Measurements from ENCODE around the gene NUTM2B.
"Not testable (repeated sequence)": the region's sequence is repeated elsewhere in the genome, so short reads cannot be mapped to it uniquely, and the experiment has no call there.

Gene NUTM2B, protein sequence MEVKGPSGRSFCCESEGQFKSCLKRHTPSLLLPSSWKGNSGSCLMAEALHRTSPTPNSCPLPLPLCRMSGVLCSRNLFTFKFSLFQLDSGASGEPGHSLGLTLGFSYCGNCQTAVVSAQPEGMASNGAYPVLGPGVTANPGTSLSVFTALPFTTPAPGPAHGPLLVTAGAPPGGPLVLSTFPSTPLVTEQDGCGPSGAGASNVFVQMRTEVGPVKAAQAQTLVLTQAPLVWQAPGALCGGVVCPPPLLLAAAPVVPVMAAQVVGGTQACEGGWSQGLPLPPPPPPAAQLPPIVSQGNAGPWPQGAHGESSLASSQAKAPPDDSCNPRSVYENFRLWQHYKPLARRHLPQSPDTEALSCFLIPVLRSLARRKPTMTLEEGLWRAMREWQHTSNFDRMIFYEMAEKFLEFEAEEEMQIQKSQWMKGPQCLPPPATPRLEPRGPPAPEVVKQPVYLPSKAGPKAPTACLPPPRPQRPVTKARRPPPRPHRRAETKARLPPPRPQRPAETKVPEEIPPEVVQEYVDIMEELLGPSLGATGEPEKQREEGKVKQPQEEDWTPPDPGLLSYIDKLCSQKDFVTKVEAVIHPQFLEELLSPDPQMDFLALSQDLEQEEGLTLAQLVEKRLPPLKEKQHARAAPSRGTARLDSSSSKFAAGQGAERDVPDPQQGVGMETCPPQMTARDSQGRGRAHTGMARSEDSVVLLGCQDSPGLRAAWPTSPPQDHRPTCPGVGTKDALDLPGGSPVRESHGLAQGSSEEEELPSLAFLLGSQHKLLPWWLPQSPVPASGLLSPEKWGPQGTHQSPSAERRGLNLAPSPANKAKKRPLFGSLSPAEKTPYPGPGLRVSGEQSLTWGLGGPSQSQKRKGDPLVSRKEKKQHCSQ

DNA sequence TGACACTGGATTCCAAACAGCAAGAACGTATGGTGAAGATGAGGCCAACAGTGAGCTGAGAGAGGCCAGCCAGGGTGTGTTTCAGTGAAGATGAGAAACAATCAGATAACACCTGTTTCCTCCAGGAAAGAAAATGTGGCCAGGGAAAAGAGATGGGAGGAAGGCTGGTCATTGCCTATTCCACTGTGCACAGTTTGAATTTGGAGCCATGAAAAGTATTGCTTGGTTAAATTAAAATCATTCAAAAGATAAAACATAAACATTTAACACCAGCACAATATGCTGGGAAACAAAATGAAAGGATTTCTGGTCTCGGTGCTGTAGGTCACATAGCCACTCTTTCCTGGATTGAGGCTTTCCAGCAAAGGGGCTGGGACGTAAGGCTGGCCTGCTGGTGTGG lies at the start of gene NUTM2B:
Gene NUTM2B (plus strand): TSS at position 301 of the 400 bp plus-strand sequence. CDS start 383 bp downstream, outside the sequence.
- H3K4me1 Mint-ChIP-seq (ENCODE audit: low read depth); H3K9me3 Mint-ChIP-seq; intact Hi-C loops (cut with micrococcal nuclease); H3K36me3 Mint-ChIP-seq (ENCODE audit: low read depth); H3K4me3 Mint-ChIP-seq; H3K27me3 Mint-ChIP-seq; H3K27ac Mint-ChIP-seq: not testable (repeated sequence)

DNA sequence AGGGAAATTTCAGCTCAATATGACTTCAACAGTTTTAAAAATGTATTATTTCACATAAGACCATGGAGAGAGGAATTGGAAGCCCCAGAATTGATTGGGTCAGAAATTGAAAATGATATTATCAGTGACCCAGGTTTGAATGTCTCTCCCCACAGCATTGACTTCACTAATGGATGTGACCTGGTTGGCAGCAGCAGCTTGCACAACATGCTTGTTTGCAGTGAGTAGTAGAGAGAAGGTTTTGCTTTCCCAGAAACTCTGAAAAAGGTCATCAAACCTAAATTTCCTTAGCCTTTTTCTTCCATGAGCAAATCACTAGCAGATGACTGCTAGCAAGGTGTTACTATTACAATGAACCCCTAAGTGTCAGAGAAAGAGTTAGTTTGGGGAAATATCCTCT lies 39.7 kb upstream of the NUTM2B start:
- not testable (repeated sequence) for H3K27me3 Mint-ChIP-seq

GRCh38 chr10:79664686-79665085 lies 38.3 kb upstream of the NUTM2B start:
- H3K9me3 Mint-ChIP-seq; H3K27me3 Mint-ChIP-seq; H3K27ac Mint-ChIP-seq; intact Hi-C loops (cut with micrococcal nuclease); H3K4me3 Mint-ChIP-seq; H3K36me3 Mint-ChIP-seq (ENCODE audit: low read depth); H3K4me1 Mint-ChIP-seq (ENCODE audit: low read depth): not testable (repeated sequence)

More for the DNA sequence above, 39.7 kb upstream of the NUTM2B start:
- H3K4me1 Mint-ChIP-seq (ENCODE audit: low read depth); H3K9me3 Mint-ChIP-seq; H3K27ac Mint-ChIP-seq; H3K4me3 Mint-ChIP-seq; intact Hi-C loops (cut with micrococcal nuclease); H3K36me3 Mint-ChIP-seq (ENCODE audit: low read depth): not testable (repeated sequence)

- H3K4me3 Mint-ChIP-seq; H3K27me3 Mint-ChIP-seq; H3K9me3 Mint-ChIP-seq; H3K36me3 Mint-ChIP-seq (ENCODE audit: low read depth); H3K27ac Mint-ChIP-seq; intact Hi-C loops (cut with micrococcal nuclease); H3K4me1 Mint-ChIP-seq (ENCODE audit: low read depth): not testable (repeated sequence)
These were observed 33.7 kb upstream of the NUTM2B start for GRCh38 chr10:79669248-79669788.

- H3K9me3 Mint-ChIP-seq; H3K4me3 Mint-ChIP-seq; H3K4me1 Mint-ChIP-seq (ENCODE audit: low read depth); H3K36me3 Mint-ChIP-seq (ENCODE audit: low read depth); H3K27ac Mint-ChIP-seq; intact Hi-C loops (cut with micrococcal nuclease); H3K27me3 Mint-ChIP-seq: not testable (repeated sequence)
These were observed 28.1 kb upstream of the NUTM2B start for GRCh38 chr10:79674878-79675277.

DNA sequence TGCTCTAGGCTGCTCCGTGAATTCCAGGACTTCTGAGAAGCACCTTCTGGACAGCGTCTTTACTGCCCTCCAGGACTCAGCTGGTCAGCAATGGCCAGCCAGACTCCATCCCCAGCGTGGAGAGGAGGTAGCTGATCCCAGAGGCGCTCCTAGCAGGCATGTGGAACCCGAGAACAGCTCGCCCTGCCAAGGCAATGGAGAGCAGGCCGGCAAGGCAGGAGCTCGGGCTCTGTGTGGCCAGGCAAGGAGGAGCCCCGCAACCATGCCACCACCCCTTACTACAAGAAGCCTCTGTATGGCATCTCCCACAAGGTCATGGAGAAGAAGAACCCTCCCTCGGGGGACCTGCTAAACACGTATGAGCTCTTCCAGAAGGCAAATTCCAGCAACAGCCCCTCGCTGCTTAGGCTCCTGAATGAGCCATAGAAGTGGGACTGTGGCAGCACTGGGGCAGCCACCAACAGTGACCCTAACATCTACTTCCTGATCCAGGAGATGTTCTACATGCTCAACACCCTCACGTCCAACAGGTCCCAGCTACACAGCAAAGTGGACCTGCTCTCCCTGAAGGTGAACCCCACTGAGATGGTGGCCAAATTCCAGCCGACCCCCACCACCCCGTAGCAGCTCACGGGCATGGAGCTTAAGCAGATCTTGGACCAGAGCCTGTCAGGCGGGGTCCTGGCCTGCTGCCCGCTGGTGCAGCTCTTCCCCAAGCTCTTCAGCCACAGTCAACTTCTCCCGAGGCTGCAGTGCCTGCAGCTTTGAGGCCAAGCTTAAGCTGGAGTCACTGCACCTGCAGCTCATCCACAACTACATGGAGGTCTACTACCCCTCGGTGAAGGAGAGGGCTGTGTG lies 19.8 kb upstream of the NUTM2B start:
- H3K27ac Mint-ChIP-seq; H3K9me3 Mint-ChIP-seq; H3K27me3 Mint-ChIP-seq; H3K4me1 Mint-ChIP-seq (ENCODE audit: low read depth); H3K4me3 Mint-ChIP-seq; intact Hi-C loops (cut with micrococcal nuclease): not testable (repeated sequence)
- H3K36me3 Mint-ChIP-seq (ENCODE audit: low read depth) = peaks cover 31% of the 10 kb centered on the region

- H3K27me3 Mint-ChIP-seq; H3K27ac Mint-ChIP-seq; intact Hi-C loops (cut with micrococcal nuclease); H3K4me3 Mint-ChIP-seq; H3K9me3 Mint-ChIP-seq; H3K4me1 Mint-ChIP-seq (ENCODE audit: low read depth): not testable (repeated sequence)
- peaks cover 31% of the 10 kb centered on the region for H3K36me3 Mint-ChIP-seq (ENCODE audit: low read depth)
These were observed 18.9 kb upstream of the NUTM2B start for GRCh38 chr10:79683884-79684720.

DNA sequence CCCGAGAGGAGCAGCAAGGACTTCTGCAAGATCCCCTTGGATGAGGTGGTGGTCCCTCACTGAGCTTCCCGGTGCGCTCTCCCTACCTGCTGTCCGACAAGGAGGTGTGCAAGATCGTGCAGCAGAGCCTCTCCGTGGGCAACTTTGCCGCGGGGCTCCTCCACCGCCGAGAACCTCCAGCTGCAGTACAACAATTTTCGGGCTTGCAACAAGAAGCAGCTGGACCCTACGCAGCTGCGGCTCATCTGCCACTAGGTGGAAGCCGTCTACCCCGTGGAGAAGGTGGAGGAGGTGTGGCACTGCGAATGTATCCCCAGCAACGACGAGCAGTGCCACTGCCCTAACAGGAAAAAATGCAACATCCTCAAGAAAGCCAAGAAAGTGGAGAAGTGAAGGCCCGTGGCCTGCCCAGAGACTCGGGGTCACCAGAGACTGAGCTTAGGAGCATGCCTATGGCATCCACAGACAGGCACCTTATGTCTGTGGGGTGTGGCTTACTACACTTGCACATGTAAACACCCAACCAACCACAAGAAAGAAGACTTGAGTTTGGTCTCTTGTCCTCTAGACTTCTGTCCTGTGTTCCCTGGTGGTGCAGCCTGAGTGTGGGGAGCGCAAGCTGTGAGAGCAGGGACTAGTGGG lies 17.9 kb upstream of the NUTM2B start:
- H3K9me3 Mint-ChIP-seq; H3K4me3 Mint-ChIP-seq; intact Hi-C loops (cut with micrococcal nuclease); H3K27ac Mint-ChIP-seq; H3K4me1 Mint-ChIP-seq (ENCODE audit: low read depth); H3K27me3 Mint-ChIP-seq: not testable (repeated sequence)
- H3K36me3 Mint-ChIP-seq (ENCODE audit: low read depth) = peaks cover 31% of the 10 kb centered on the region

DNA sequence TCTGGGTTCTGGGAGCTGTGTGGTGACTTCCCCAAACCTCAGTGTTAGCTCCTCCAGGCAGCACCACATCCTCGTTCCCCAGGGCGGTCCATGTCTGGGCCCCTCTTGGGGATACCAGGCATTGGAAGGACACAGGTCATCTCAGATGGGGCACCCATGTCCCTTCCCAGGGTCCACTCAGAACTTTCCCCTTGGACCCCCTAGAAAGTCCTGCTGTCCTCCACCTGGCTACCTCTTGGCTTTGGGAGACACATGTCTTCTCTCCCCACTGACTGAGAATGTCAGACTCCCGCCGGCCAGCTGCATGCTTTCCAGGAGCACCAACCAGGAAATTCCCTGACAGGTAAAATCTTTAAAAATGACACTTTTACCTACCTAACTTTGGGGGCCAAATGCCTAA lies 16.4 kb upstream of the NUTM2B start:
- H3K27ac Mint-ChIP-seq; H3K27me3 Mint-ChIP-seq; H3K4me3 Mint-ChIP-seq; H3K4me1 Mint-ChIP-seq (ENCODE audit: low read depth); H3K9me3 Mint-ChIP-seq; intact Hi-C loops (cut with micrococcal nuclease): not testable (repeated sequence)
- peaks cover 31% of the 10 kb centered on the region for H3K36me3 Mint-ChIP-seq (ENCODE audit: low read depth)

GRCh38 chr10:79687406-79688150 lies 15.4 kb upstream of the NUTM2B start:
- intact Hi-C loops (cut with micrococcal nuclease) = not testable (repeated sequence)

DNA sequence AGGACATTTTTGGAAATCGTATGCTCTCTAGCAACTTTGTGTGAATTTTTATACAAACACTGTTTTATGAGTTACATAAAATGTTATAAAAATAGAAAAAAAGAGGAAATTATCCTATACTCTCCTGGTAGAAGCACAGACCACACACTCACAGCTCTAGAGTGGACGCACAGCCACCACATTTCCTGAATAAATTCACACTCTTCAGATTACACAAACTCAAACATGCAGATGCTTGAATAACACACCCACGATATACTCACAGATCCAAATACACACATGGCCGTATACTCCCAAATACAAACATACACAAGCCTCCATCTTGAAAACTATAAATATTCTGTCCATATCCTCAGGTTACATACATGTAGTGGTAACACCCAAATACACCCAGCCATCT lies 14.2 kb upstream of the NUTM2B start:
- H3K27ac Mint-ChIP-seq; H3K4me1 Mint-ChIP-seq (ENCODE audit: low read depth); H3K9me3 Mint-ChIP-seq; H3K27me3 Mint-ChIP-seq; intact Hi-C loops (cut with micrococcal nuclease); H3K4me3 Mint-ChIP-seq: not testable (repeated sequence)
- H3K36me3 Mint-ChIP-seq (ENCODE audit: low read depth) = peaks cover 27% of the 10 kb centered on the region

More at GRCh38 chr10:79687406-79688150, 15.4 kb upstream of the NUTM2B start:
- H3K4me1 Mint-ChIP-seq (ENCODE audit: low read depth); H3K4me3 Mint-ChIP-seq; H3K27ac Mint-ChIP-seq; H3K27me3 Mint-ChIP-seq; H3K9me3 Mint-ChIP-seq: not testable (repeated sequence)
- peaks cover 31% of the 10 kb centered on the region for H3K36me3 Mint-ChIP-seq (ENCODE audit: low read depth)

DNA sequence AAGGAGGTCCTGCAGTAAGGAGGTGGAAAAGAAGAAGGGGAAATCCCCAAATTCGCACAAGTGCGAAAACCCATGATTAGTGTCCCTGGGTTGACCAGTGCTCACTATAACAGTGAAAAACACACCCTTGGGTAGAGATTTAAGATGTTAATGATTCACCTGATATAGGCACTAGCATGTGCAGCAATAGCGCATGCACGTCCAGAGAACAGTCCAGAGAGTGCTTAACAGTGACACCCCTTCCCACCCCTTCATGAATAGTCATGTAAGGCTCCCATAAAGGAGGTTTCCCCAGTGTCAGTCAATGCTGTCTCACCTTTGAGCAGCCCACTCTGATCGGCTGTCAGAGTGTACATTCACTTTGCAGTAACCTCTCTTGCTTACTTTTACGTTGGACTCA lies 6.4 kb upstream of the NUTM2B start:
- H3K4me1 Mint-ChIP-seq (ENCODE audit: low read depth); H3K4me3 Mint-ChIP-seq; H3K9me3 Mint-ChIP-seq; H3K27ac Mint-ChIP-seq; intact Hi-C loops (cut with micrococcal nuclease); H3K36me3 Mint-ChIP-seq (ENCODE audit: low read depth); H3K27me3 Mint-ChIP-seq: not testable (repeated sequence)

Measured in dendritic cell treated with granulocyte-macrophage colony-stimulating factor and Interleukin-4, amounts not matched to agents 40 ng/mL and 50 ng/mL, for 4 days (primary cell).